ENCODE data around the gene N4BP2.

The N4BP2 gene

GRCh38 chr4:40205259-40206198 lies 148.9 kb downstream of the N4BP2 start:
- FAIRE-seq: peak; percentile 98
- no peak for DNase-seq (ENCODE audit: insufficient read length)
- TF ChIP-seq POLR2AphosphoS5 (IDR thresholded peaks at IDR 0.05; ENCODE audit: low read depth, low read length): peak; percentile 79
- TF ChIP-seq POLR2A (IDR thresholded peaks at IDR 0.05; ENCODE audit: low read depth, low read length): peak; percentile 58
- TF ChIP-seq TAF1 (IDR thresholded peaks at IDR 0.05; ENCODE audit: borderline replicate concordance, low read depth, low read length): no peak

- DNase-seq (ENCODE audit: insufficient read length): no peak
- no peak for TF ChIP-seq POLR2A (IDR thresholded peaks at IDR 0.05; ENCODE audit: low read depth, low read length)
- TF ChIP-seq TAF1 (IDR thresholded peaks at IDR 0.05; ENCODE audit: borderline replicate concordance, low read depth, low read length): no peak
- TF ChIP-seq POLR2AphosphoS5 (IDR thresholded peaks at IDR 0.05; ENCODE audit: low read depth, low read length): no peak
- FAIRE-seq: peak; percentile 50
These were observed 149.8 kb downstream of the N4BP2 start for GRCh38 chr4:40206426-40206825.

Measured in GM12892 (cell line).